Smooth muscle cell (in vitro differentiated cells): ENCODE data around the gene TAF3. TPM values are rescaled to one million over a fixed set of nuclear protein-coding genes. Genes with fewer than 3 reads are reported as not detected.

Experiments
- DNase-seq: peaks from one replicate; lab custom pipeline; 2025; ENCODE audit not compliant: unreplicated experiment; lab: John Stamatoyannopoulos, UW
- H2AFZ ChIP-seq: fragments of 200-600 bp; sonication (generic); 2 replicates; pipeline ENCODE4 v1.6.0; 2016; ENCODE audit warnings: antibody characterized with exemption, low read depth, mild to moderate bottlenecking
- H3F3A ChIP-seq: fragments of 200-600 bp; sonication (generic); 2 replicates; pipeline ENCODE4 v1.6.0; 2017; ENCODE audit warnings: antibody characterized with exemption, low read depth
- H3K27ac ChIP-seq: fragments of 200-600 bp; sonication (generic); 2 replicates; pipeline ENCODE4 v1.5.1; 2016; ENCODE audit warnings: low read depth, mild to moderate bottlenecking
- H3K27me3 ChIP-seq: fragments of 200-600 bp; sonication (generic); 2 replicates; pipeline ENCODE4 v1.6.1; 2016; ENCODE audit warnings: low read depth, mild to moderate bottlenecking
- H3K36me3 ChIP-seq: fragments of 200-600 bp; sonication (generic); 2 replicates; pipeline ENCODE4 v1.5.1; 2016; ENCODE audit warnings: low read depth
- H3K4me1 ChIP-seq: fragments of 200-600 bp; sonication (generic); 2 replicates; pipeline ENCODE4 v1.5.1; 2016; ENCODE audit warnings: low read depth
- H3K4me2 ChIP-seq: fragments of 200-600 bp; sonication (generic); 2 replicates; pipeline ENCODE4 v1.6.0; 2016; ENCODE audit warnings: mild to moderate bottlenecking
- H3K4me3 ChIP-seq: fragments of 200-600 bp; sonication (generic); 2 replicates; pipeline ENCODE4 v1.5.1; 2016; ENCODE audit warnings: mild to moderate bottlenecking
- H3K79me2 ChIP-seq: fragments of 200-600 bp; sonication (generic); 2 replicates; pipeline ENCODE4 v1.6.0; 2016; ENCODE audit warnings: low read depth, mild to moderate bottlenecking
- H3K9ac ChIP-seq: fragments of 200-600 bp; sonication (generic); 2 replicates; pipeline ENCODE4 v1.6.0; 2016; ENCODE audit warnings: low read depth
- H3K9me3 ChIP-seq: fragments of 200-600 bp; sonication (generic); replicated peaks from 2 replicates; pipeline ENCODE4 v1.5.1; 2016; ENCODE audit warnings: low read depth
- H4K20me1 ChIP-seq: fragments of 200-600 bp; sonication (generic); 2 replicates; pipeline ENCODE4 v1.6.0; 2016; ENCODE audit warnings: low read depth
- CTCF ChIP-seq: fragments of 200-600 bp; sonication (generic); IDR thresholded peaks from 2 replicates; pipeline ENCODE4 v1.5.1; 2017; ENCODE audit warnings: borderline replicate concordance, mild to moderate bottlenecking, antibody characterized with exemption; ENCODE audit not compliant: insufficient read depth, poor library complexity, severe bottlenecking
- WGBS: methylation state at CpG from one replicate; pipeline ENCODE4 v1.1.7; 2016; ENCODE audit warnings: low lambda C conversion rate; 5-methylcytosine and 5-hydroxymethylcytosine counted together
- polyA plus RNA-seq: library from polyadenylated mRNA; unstranded; fragments of >200 nt; fragmentation: Nextera tagmentation; extraction: Ambion mirVana; gene quantifications from 2 replicates; pipeline ENCODE4 v1.2.1, GENCODE V29; 2016
- total RNA-seq: library from RNA; depleted of rRNA; stranded (reverse); fragments of >200 nt; gene quantifications from 2 replicates; pipeline ENCODE4 v1.2.3, GENCODE V29; 2014

The TAF3 gene
- total and polyA plus RNA-seq, 2 experiments from 2014 or later, result 3.7 to 7.0 TPM

GRCh38 chr10:7971949-7972348, 153.6 kb downstream of the TAF3 start:
- H3F3A ChIP-seq, result no peaks in the 10 kb centered on the region
- H3K27ac ChIP-seq, result no peak overlapping the region
- no peaks in the 10 kb centered on the region for H3K4me1 ChIP-seq
- H3K9me3 ChIP-seq, result no peaks in the 10 kb centered on the region
- H3K79me2 ChIP-seq, result peaks cover 3% of the 10 kb centered on the region
- no peak overlapping the region for H3K4me3 ChIP-seq
- no peak for TF ChIP-seq CTCF
- H3K9ac ChIP-seq, result no peak overlapping the region
- no peak for DNase-seq
- H4K20me1 ChIP-seq, result peaks cover 40% of the 10 kb centered on the region
- 94% methylated on average over 3 of the region's 3 CpGs for WGBS
- no peak overlapping the region for H2AFZ ChIP-seq
- no peak overlapping the region for H3K4me2 ChIP-seq
- no peaks in the 10 kb centered on the region for H3K36me3 ChIP-seq
- no peaks in the 10 kb centered on the region for H3K27me3 ChIP-seq

DNA sequence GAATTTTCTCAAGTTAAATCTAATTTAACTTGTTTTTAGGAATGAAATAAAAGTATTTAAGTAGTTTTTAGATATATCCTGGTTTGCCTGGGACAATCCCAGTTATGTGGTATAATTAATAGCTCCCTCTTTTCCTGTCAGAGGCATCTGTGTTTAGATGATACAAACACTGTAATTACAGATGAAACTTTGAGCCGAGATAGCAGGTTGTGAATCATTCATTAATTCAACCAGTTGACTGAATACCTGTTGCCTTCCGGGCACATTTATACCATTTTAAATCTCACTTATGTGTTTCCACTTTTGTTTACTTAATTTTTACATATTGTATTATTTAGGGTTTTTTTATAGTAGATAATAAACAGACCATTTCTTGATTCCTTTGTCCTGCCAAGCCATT, 154.1 kb downstream of the TAF3 start:
- H3K9ac ChIP-seq, result no peak overlapping the region
- H3K4me3 ChIP-seq, result no peak overlapping the region
- no peaks in the 10 kb centered on the region for H3F3A ChIP-seq
- H4K20me1 ChIP-seq, result peaks cover 36% of the 10 kb centered on the region
- no peak overlapping the region for H2AFZ ChIP-seq
- WGBS, result 86% methylated on average over 2 of the region's 2 CpGs
- no peaks in the 10 kb centered on the region for H3K36me3 ChIP-seq
- peaks cover 3% of the 10 kb centered on the region for H3K79me2 ChIP-seq
- H3K27ac ChIP-seq, result no peak overlapping the region
- no peaks in the 10 kb centered on the region for H3K27me3 ChIP-seq
- H3K4me2 ChIP-seq, result no peak overlapping the region
- no peak for TF ChIP-seq CTCF
- no peaks in the 10 kb centered on the region for H3K9me3 ChIP-seq
- DNase-seq, result no peak
- no peaks in the 10 kb centered on the region for H3K4me1 ChIP-seq

- Histone ChIP-seq H3K4me3 (no peak overlapping the region), H3K9ac (no peak overlapping the region), H3K36me3 (peaks cover 3% of the 10 kb centered on the region), H4K20me1 (no peaks in the 10 kb centered on the region), H3K27ac (no peak overlapping the region), H2AFZ (no peak overlapping the region), H3K79me2 (no peaks in the 10 kb centered on the region), H3K27me3 (no peaks in the 10 kb centered on the region), H3F3A (no peaks in the 10 kb centered on the region), H3K9me3 (no peaks in the 10 kb centered on the region), H3K4me1 (no peaks in the 10 kb centered on the region), H3K4me2 (no peak overlapping the region)
- no peak for DNase-seq
- 86% methylated on average over 1 of the region's 1 CpG for WGBS
- TF ChIP-seq CTCF, result no peak
Observed at GRCh38 chr10:7980196-7980595, 161.9 kb downstream of the TAF3 start.

- no peaks in the 10 kb centered on the region for H3K4me1 ChIP-seq
- 90% methylated on average over 5 of the region's 5 CpGs for WGBS
- H3K27me3 ChIP-seq, result no peaks in the 10 kb centered on the region
- no peak overlapping the region for H2AFZ ChIP-seq
- peaks cover 3% of the 10 kb centered on the region for H3K36me3 ChIP-seq
- no peaks in the 10 kb centered on the region for H4K20me1 ChIP-seq
- no peaks in the 10 kb centered on the region for H3K79me2 ChIP-seq
- no peak overlapping the region for H3K4me3 ChIP-seq
- H3K27ac ChIP-seq, result no peak overlapping the region
- no peak for DNase-seq
- H3F3A ChIP-seq, result no peaks in the 10 kb centered on the region
- H3K9me3 ChIP-seq, result no peaks in the 10 kb centered on the region
- no peak overlapping the region for H3K4me2 ChIP-seq
- TF ChIP-seq CTCF, result no peak
- H3K9ac ChIP-seq, result no peak overlapping the region
Observed at GRCh38 chr10:7982727-7983126, 164.4 kb downstream of the TAF3 start.
